ENCODE data around the gene SHB.
A peak's percentile ranks its signal among the peaks of the same experiment; 100 is the strongest.

SHB gene

DNA sequence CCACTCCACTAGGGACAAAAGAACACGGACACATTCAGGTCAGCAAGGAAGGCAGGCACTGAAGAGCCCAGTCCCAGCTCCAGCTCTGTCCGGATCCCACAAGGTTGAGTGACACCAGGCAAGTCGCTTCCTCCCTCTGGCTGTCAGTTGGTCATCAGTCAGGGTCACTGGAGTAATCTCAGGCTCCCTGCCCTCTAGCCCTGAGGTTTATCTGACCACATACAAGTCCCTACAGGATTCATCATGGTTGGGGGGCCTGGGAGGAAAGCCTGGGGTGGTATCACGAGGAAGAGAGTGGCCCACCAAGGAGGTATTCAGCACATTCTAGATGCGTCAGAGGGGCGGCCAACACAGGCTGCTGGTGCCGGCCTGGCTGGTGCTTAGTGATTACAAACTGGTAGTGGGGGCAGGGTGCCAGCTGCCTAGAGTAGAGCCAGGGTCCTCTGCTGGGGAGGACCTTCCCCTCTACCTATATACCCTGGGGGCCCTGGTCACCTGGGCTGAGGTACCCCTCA is 81.5 kb downstream of the SHB start:
- H4K8ac ChIP-seq (ENCODE audit: low read depth, low read length), result no peak overlapping the region
- no peak for DNase-seq (ENCODE audit: low spot score)
- peak overlapping the region; percentile 32 for H3K23ac ChIP-seq (ENCODE audit: low read depth, low read length, poor library complexity)
- no peak overlapping the region for H3K14ac ChIP-seq (ENCODE audit: low read length)
- no CpG with 5 or more reads among the region's 7 CpGs for WGBS, 2 donors (ENCODE audit: extremely low coverage in 2 of 2, insufficient read length in 2 of 2, insufficient replicate concordance in 1 of 2)
- H2AK5ac ChIP-seq (ENCODE audit: low read depth, low read length), result peak overlapping the region; percentile 38
- peaks cover 7% of the 10 kb centered on the region in 2 donors for H3K4me1 ChIP-seq (ENCODE audit: control insufficient read depth in 2 of 2, insufficient read depth in 1 of 2, low read depth in 1 of 2, low read length in 2 of 2)
- no peak overlapping the region for H2BK15ac ChIP-seq (ENCODE audit: low read length)
- H3K9ac ChIP-seq (ENCODE audit: low read depth, low read length, poor library complexity), result no peak overlapping the region
- no peaks in the 10 kb centered on the region for H3K27me3 ChIP-seq (ENCODE audit: control insufficient read depth in 3 of 3, insufficient read depth in 3 of 3, low read depth in 1 of 3, low read length in 3 of 3)
- no peak overlapping the region for H3K4me2 ChIP-seq (ENCODE audit: insufficient read depth, low read length, poor library complexity, severe bottlenecking)
- H3K36me3 ChIP-seq (replicated peaks in 1 of 2; ENCODE audit: control insufficient read depth in 2 of 2, insufficient read depth in 2 of 2, low read length in 2 of 2), result no peaks in the 10 kb centered on the region
- H2AFZ ChIP-seq (ENCODE audit: low read length), result no peak overlapping the region
- H3K27ac ChIP-seq (replicated peaks; ENCODE audit: low read length), result no peak overlapping the region
- H4K91ac ChIP-seq (ENCODE audit: low read depth, low read length, poor library complexity), result no peak overlapping the region
- no peak overlapping the region for H3K4me3 ChIP-seq (ENCODE audit: low read length in 2 of 2)
- H3K9me3 ChIP-seq (replicated peaks in 1 of 2; ENCODE audit: control insufficient read depth in 2 of 2, insufficient read depth in 1 of 2, low read depth in 1 of 2, low read length in 2 of 2), result no peaks in the 10 kb centered on the region
- no peak overlapping the region for H3K4ac ChIP-seq (ENCODE audit: low read length)
- no peak overlapping the region for H2BK12ac ChIP-seq (ENCODE audit: low read length)
- H3K18ac ChIP-seq (ENCODE audit: low read length), result no peak overlapping the region
- no peak overlapping the region for H2BK5ac ChIP-seq (ENCODE audit: low read length)
- H3K79me1 ChIP-seq (ENCODE audit: low read depth, low read length), result no peaks in the 10 kb centered on the region
- no peak overlapping the region for H2BK120ac ChIP-seq (ENCODE audit: low read depth, low read length)

DNA sequence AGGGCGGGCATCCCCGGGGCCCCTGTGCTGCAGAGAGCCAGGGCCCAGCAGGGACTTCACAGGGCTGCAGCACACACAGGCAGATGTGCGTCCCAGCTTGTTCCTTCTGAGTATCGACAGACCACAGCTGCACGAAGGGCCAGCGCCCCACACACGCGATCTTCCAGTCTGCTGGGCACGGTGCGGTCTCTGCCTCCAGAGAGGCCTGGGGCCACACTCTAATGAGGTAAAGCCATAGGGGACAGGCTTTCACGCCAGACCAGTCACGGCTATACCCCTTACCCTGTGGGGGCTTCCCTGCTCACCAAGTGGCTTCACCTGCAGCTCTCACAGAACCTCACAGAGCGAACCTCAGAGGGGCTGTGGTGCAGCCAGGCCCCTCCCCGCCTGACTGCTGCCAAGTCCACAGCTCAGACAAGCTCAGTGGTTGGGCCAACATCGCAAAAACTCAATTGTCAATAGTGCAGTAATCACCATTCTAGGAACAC is 82.2 kb downstream of the SHB start:
- Histone ChIP-seq H2BK120ac (ENCODE audit: low read depth, low read length) (no peak overlapping the region), H2AK5ac (ENCODE audit: low read depth, low read length) (peak overlapping the region; percentile 58), H3K36me3 (replicated peaks in 1 of 2; ENCODE audit: control insufficient read depth in 2 of 2, insufficient read depth in 2 of 2, low read length in 2 of 2) (no peaks in the 10 kb centered on the region), H2AFZ (ENCODE audit: low read length) (no peak overlapping the region), H3K18ac (ENCODE audit: low read length) (peak overlapping the region; percentile 29), H3K27me3 (ENCODE audit: control insufficient read depth in 3 of 3, insufficient read depth in 3 of 3, low read depth in 1 of 3, low read length in 3 of 3) (no peaks in the 10 kb centered on the region), H3K27ac (replicated peaks; ENCODE audit: low read length) (no peak overlapping the region), H3K14ac (ENCODE audit: low read length) (no peak overlapping the region), H2BK15ac (ENCODE audit: low read length) (no peak overlapping the region), H2BK12ac (ENCODE audit: low read length) (no peak overlapping the region), H2BK5ac (ENCODE audit: low read length) (peak overlapping the region; percentile 29), H3K4me3 (ENCODE audit: low read length in 2 of 2) (no peak overlapping the region), H4K8ac (ENCODE audit: low read depth, low read length) (no peak overlapping the region), H3K4ac (ENCODE audit: low read length) (no peak overlapping the region), H3K23ac (ENCODE audit: low read depth, low read length, poor library complexity) (no peak overlapping the region), H3K9me3 (replicated peaks in 1 of 2; ENCODE audit: control insufficient read depth in 2 of 2, insufficient read depth in 1 of 2, low read depth in 1 of 2, low read length in 2 of 2) (no peaks in the 10 kb centered on the region), H3K9ac (ENCODE audit: low read depth, low read length, poor library complexity) (no peak overlapping the region), H3K79me1 (ENCODE audit: low read depth, low read length) (no peaks in the 10 kb centered on the region), H3K4me1 (ENCODE audit: control insufficient read depth in 2 of 2, insufficient read depth in 1 of 2, low read depth in 1 of 2, low read length in 2 of 2) (peaks cover 7 to 8% of the 10 kb centered on the region in 2 donors), H4K91ac (ENCODE audit: low read depth, low read length, poor library complexity) (no peak overlapping the region), H3K4me2 (ENCODE audit: insufficient read depth, low read length, poor library complexity, severe bottlenecking) (no peak overlapping the region)
- WGBS, 2 donors (ENCODE audit: extremely low coverage in 2 of 2, insufficient read length in 2 of 2, insufficient replicate concordance in 1 of 2), result no CpG with 5 or more reads among the region's 15 CpGs
- no peak for DNase-seq (ENCODE audit: low spot score)

DNA sequence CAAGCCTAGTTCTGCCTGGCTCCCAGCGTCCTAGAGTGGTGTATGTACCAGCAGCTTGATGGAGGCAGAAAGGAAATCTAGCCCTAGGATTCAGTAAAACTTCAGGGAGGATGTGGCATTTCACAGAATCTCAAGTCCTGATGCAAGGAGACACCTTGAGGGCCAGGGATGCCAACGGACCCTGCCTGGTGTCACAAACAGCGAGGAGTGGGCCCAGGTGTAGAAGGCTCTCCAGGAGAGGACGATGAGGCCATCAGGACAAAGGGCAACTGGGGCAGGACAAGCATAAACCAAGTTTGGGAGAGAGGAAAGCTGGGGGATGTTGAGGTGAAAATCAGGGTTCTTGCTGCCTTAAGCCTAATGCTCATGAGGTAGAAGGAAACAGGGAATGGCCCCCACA is 83.0 kb downstream of the SHB start:
- Histone ChIP-seq H3K23ac (ENCODE audit: low read depth, low read length, poor library complexity) (no peak overlapping the region), H3K14ac (ENCODE audit: low read length) (no peak overlapping the region), H2BK12ac (ENCODE audit: low read length) (no peak overlapping the region), H3K9ac (ENCODE audit: low read depth, low read length, poor library complexity) (no peak overlapping the region), H3K27me3 (ENCODE audit: control insufficient read depth in 3 of 3, insufficient read depth in 3 of 3, low read depth in 1 of 3, low read length in 3 of 3) (no peaks in the 10 kb centered on the region), H4K91ac (ENCODE audit: low read depth, low read length, poor library complexity) (no peak overlapping the region), H3K4me1 (ENCODE audit: control insufficient read depth in 2 of 2, insufficient read depth in 1 of 2, low read depth in 1 of 2, low read length in 2 of 2) (peaks cover 7 to 14% of the 10 kb centered on the region in 2 donors), H3K9me3 (replicated peaks in 1 of 2; ENCODE audit: control insufficient read depth in 2 of 2, insufficient read depth in 1 of 2, low read depth in 1 of 2, low read length in 2 of 2) (no peaks in the 10 kb centered on the region), H4K8ac (ENCODE audit: low read depth, low read length) (no peak overlapping the region), H2BK120ac (ENCODE audit: low read depth, low read length) (no peak overlapping the region), H3K18ac (ENCODE audit: low read length) (no peak overlapping the region), H3K4ac (ENCODE audit: low read length) (no peak overlapping the region), H3K36me3 (replicated peaks in 1 of 2; ENCODE audit: control insufficient read depth in 2 of 2, insufficient read depth in 2 of 2, low read length in 2 of 2) (no peaks in the 10 kb centered on the region), H3K27ac (replicated peaks; ENCODE audit: low read length) (no peak overlapping the region), H3K79me1 (ENCODE audit: low read depth, low read length) (no peaks in the 10 kb centered on the region), H2BK5ac (ENCODE audit: low read length) (no peak overlapping the region), H2BK15ac (ENCODE audit: low read length) (no peak overlapping the region), H2AK5ac (ENCODE audit: low read depth, low read length) (no peak overlapping the region), H3K4me3 (ENCODE audit: low read length in 2 of 2) (no peak overlapping the region), H3K4me2 (ENCODE audit: insufficient read depth, low read length, poor library complexity, severe bottlenecking) (no peak overlapping the region), H2AFZ (ENCODE audit: low read length) (no peak overlapping the region)
- WGBS, 2 donors (ENCODE audit: extremely low coverage in 2 of 2, insufficient read length in 2 of 2, insufficient replicate concordance in 1 of 2), result no CpG with 5 or more reads among the region's 4 CpGs
- DNase-seq (ENCODE audit: low spot score), result no peak

DNA sequence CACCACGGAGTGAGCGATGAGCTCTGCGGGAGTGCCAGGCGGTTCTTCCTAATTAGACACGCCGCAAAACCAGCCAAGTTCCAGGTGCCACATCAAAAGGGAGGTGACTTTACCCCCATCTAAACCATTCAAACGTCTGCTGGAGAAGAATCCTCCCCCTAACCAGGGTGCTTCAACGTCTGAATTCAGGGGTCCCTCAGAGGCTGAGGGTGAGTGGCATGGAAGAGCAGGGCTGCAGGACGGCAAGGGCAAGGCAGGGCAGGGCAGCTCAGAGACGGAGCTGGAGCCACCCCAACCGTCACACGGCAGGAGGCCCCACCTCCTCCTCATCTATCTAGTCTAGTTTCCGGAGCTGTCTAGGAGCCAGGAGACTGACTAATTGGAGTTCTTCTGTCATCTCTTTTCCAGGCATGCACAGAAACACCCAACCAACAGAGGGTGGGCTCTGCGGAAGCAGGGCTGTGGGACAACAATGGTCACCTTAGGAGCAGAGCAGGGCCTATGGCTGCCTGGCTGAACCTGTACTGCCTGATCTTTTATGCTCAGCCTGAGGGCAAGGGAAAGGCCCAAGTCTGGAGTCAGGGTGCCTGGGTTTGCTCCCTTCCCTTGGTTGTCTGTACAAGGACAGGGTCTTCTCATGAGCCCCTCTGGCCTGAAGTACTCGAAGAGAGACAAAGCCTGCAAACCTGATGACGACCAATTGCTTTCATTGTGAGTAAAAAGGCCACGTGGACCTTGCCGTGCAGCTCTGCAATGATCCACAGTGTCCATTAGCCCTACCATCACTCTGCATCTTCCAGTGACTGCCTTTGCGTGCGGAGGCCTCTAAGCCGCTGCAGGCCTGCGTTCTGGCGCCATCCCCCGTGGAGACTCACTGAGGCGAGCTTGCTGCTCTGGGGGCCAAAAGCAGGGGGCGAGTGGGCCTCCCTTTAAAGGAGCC is 84.1 kb downstream of the SHB start:
- Histone ChIP-seq H3K27ac (replicated peaks; ENCODE audit: low read length) (no peak overlapping the region), H2BK12ac (ENCODE audit: low read length) (no peak overlapping the region), H4K8ac (ENCODE audit: low read depth, low read length) (no peak overlapping the region), H2BK15ac (ENCODE audit: low read length) (no peak overlapping the region), H3K4me1 (ENCODE audit: control insufficient read depth in 2 of 2, insufficient read depth in 1 of 2, low read depth in 1 of 2, low read length in 2 of 2) (peaks cover 7 to 14% of the 10 kb centered on the region in 2 donors), H2BK5ac (ENCODE audit: low read length) (no peak overlapping the region), H3K4me3 (ENCODE audit: low read length in 2 of 2) (no peak overlapping the region), H3K23ac (ENCODE audit: low read depth, low read length, poor library complexity) (no peak overlapping the region), H2AFZ (ENCODE audit: low read length) (peak overlapping the region; percentile 69), H2BK120ac (ENCODE audit: low read depth, low read length) (no peak overlapping the region), H3K9me3 (replicated peaks in 1 of 2; ENCODE audit: control insufficient read depth in 2 of 2, insufficient read depth in 1 of 2, low read depth in 1 of 2, low read length in 2 of 2) (no peaks in the 10 kb centered on the region), H3K27me3 (ENCODE audit: control insufficient read depth in 3 of 3, insufficient read depth in 3 of 3, low read depth in 1 of 3, low read length in 3 of 3) (no peaks in the 10 kb centered on the region), H2AK5ac (ENCODE audit: low read depth, low read length) (peak overlapping the region; percentile 2), H3K18ac (ENCODE audit: low read length) (peak overlapping the region; percentile 23), H3K9ac (ENCODE audit: low read depth, low read length, poor library complexity) (no peak overlapping the region), H3K79me1 (ENCODE audit: low read depth, low read length) (no peaks in the 10 kb centered on the region), H4K91ac (ENCODE audit: low read depth, low read length, poor library complexity) (no peak overlapping the region), H3K4ac (ENCODE audit: low read length) (no peak overlapping the region), H3K4me2 (ENCODE audit: insufficient read depth, low read length, poor library complexity, severe bottlenecking) (no peak overlapping the region), H3K14ac (ENCODE audit: low read length) (peak overlapping the region; percentile 3), H3K36me3 (replicated peaks in 1 of 2; ENCODE audit: control insufficient read depth in 2 of 2, insufficient read depth in 2 of 2, low read length in 2 of 2) (no peaks in the 10 kb centered on the region)
- no peak for DNase-seq (ENCODE audit: low spot score)
- no CpG with 5 or more reads among the region's 26 CpGs for WGBS, 2 donors (ENCODE audit: extremely low coverage in 2 of 2, insufficient read length in 2 of 2, insufficient replicate concordance in 1 of 2)
